Psoas muscle (tissue), 8 donors: ENCODE data around the gene WSCD2. TPM values are rescaled to one million over a fixed set of nuclear protein-coding genes. Genes with fewer than 3 reads are reported as not detected.

Experiments used
- ATAC-seq, 4 donors: fragments of 200-7000 bp; cut with Tn5 transposase; one replicate each; pipeline ENCODE4 v1.9.1; 2020; ENCODE audit warnings: moderate library complexity in 3 of 4, mild to moderate bottlenecking in 2 of 4
- DNase-seq, 2 donors: peaks; one replicate each; pipeline ENCODE4 v3.0.0-alpha.2; 2020
- H3K27ac ChIP-seq: fragments of 200-600 bp; one replicate; pipeline ENCODE4 v1.8.0; 2022
- H3K27me3 ChIP-seq, 3 donors: fragments of 200-600 bp in 1 of 3; one replicate each; pipeline versions ENCODE4 v1.6.1 to v1.8.0; 2013 to 2022; ENCODE audit warnings: low read length in 2 of 3, mild to moderate bottlenecking in 2 of 3, moderate library complexity in 1 of 3; ENCODE audit not compliant: insufficient read depth in 3 of 3
- H3K36me3 ChIP-seq, 2 donors: fragments of 200-600 bp in 1 of 2; one replicate each; pipeline versions ENCODE4 v1.6.1 to v1.8.0; 2013 to 2022; ENCODE audit warnings: low read depth in 1 of 2, mild to moderate bottlenecking in 1 of 2, moderate library complexity in 1 of 2; ENCODE audit not compliant: insufficient read depth in 1 of 2
- H3K4me1 ChIP-seq: fragments of 200-600 bp; one replicate; pipeline ENCODE4 v1.8.0; 2022
- H3K4me3 ChIP-seq: fragments of 200-600 bp; one replicate; pipeline ENCODE4 v1.8.0; 2022; ENCODE audit warnings: mild to moderate bottlenecking
- H3K9me3 ChIP-seq: fragments of 200-600 bp; one replicate; pipeline ENCODE4 v1.8.0; 2022
- CTCF ChIP-seq: fragments of 200-600 bp; IDR thresholded peaks from one replicate; pipeline ENCODE4 v1.8.0; 2022; ENCODE audit warnings: antibody characterized with exemption
- WGBS, 3 donors: extraction: QIAGEN DNeasy Blood & Tissue Kit; methylation state at CpG; one replicate each; pipeline versions ENCODE4 v1.1.6 to v1.1.7; 2013; 5-methylcytosine and 5-hydroxymethylcytosine counted together
- intact Hi-C, 2 donors: fragments of 100-400 bp; cut with DNase I; formaldehyde crosslinking; loops; one replicate each; pipeline versions ENCODE4 v1.11.0 to v1.14.2; 2022
- polyA plus RNA-seq, 3 donors: library from polyadenylated mRNA; stranded (reverse); fragments of 200-250 nt; gene quantifications; one replicate each; pipeline ENCODE4 v1.2.3, GENCODE V29; 2013
- total RNA-seq, 4 donors: library from RNA; stranded (reverse); fragmentation: NEBNext Ultra II Directional in 2 of 4; extraction: Animal tissue kit (Norgen Biotek cat#: 25700) in 2 of 4; gene quantifications; one replicate each; pipeline versions ENCODE4 v1.2.1 to v1.2.4, GENCODE V29; 2021 to 2023
- donor health status: healthy with polysubstance abuse.
- donor health status: DM: no; HTN: no; CAD: no; lungs with moderate emphysema.
- donor health status: Bipolar disorder and iron deficiency.
- donor health status: healthy.
- donor health status: DM: yes; HTN: yes; CAD: no.
- donor health status: DM: no; HTN: no; CAD: no.
- donor health status: DM: no; HTN: no; CAD: no.
- donor health status: DM: yes; HTN: yes; CAD: no.

Gene WSCD2
- total and polyA plus RNA-seq, 7 donors = 0.01 to 0.21 TPM; not detected in 5

- ATAC-seq = no peak
- Histone ChIP-seq H3K27me3 (peaks cover 0 to 2% (median 0%) of the 10 kb centered on the region in 3 donors), H3K36me3 (no peaks in the 10 kb centered on the region), H3K4me1 (no peaks in the 10 kb centered on the region), H3K9me3 (no peaks in the 10 kb centered on the region), H3K27ac (no peak overlapping the region), H3K4me3 (no peak overlapping the region)
- 61 to 72% (median 68%) methylated on average over 8 of the region's 8 CpGs for WGBS, 3 donors
- intact Hi-C loops = no loop called here
- no peak for DNase-seq
- no peak for TF ChIP-seq CTCF
Measured at GRCh38 chr12:108144080-108144479, 15.0 kb downstream of the WSCD2 start.

- intact Hi-C loops = no loop called here
- Histone ChIP-seq H3K9me3 (no peaks in the 10 kb centered on the region), H3K27me3 (peaks cover 0 to 2% (median 0%) of the 10 kb centered on the region in 3 donors), H3K36me3 (no peaks in the 10 kb centered on the region), H3K4me3 (no peak overlapping the region), H3K4me1 (no peaks in the 10 kb centered on the region), H3K27ac (no peak overlapping the region)
- WGBS, 3 donors = 57 to 63% (median 62%) methylated on average over 2 of the region's 2 CpGs
- TF ChIP-seq CTCF = no peak
- ATAC-seq = no peak
- DNase-seq = no peak
Measured at GRCh38 chr12:108145011-108145410, 15.9 kb downstream of the WSCD2 start.

- WGBS, 3 donors = 47 to 52% (median 51%) methylated on average over 6 of the region's 6 CpGs
- intact Hi-C loops = no loop called here
- Histone ChIP-seq H3K27me3 (peaks cover 0 to 2% (median 0%) of the 10 kb centered on the region in 3 donors), H3K4me1 (no peaks in the 10 kb centered on the region), H3K36me3 (no peaks in the 10 kb centered on the region), H3K27ac (no peak overlapping the region), H3K9me3 (no peaks in the 10 kb centered on the region), H3K4me3 (no peak overlapping the region)
- no peak for TF ChIP-seq CTCF
- ATAC-seq (no peak), DNase-seq (no peak)
Measured at GRCh38 chr12:108146035-108146893, 17.2 kb downstream of the WSCD2 start.

GRCh38 chr12:108147279-108147678 is 18.2 kb downstream of the WSCD2 start:
- H3K27ac ChIP-seq = no peak overlapping the region
- no peak for ATAC-seq

More at GRCh38 chr12:108147279-108147678, 18.2 kb downstream of the WSCD2 start:
- Histone ChIP-seq H3K27me3 (peaks cover 0 to 2% (median 0%) of the 10 kb centered on the region in 3 donors), H3K9me3 (no peaks in the 10 kb centered on the region), H3K4me3 (no peak overlapping the region), H3K36me3 (no peaks in the 10 kb centered on the region), H3K4me1 (no peaks in the 10 kb centered on the region)
- TF ChIP-seq CTCF = no peak
- 69 to 78% (median 75%) methylated on average over 5 of the region's 5 CpGs for WGBS, 3 donors
- intact Hi-C loops = no loop called here
- DNase-seq = no peak
